Measurements from ENCODE around the gene MACROD2.

DNA sequence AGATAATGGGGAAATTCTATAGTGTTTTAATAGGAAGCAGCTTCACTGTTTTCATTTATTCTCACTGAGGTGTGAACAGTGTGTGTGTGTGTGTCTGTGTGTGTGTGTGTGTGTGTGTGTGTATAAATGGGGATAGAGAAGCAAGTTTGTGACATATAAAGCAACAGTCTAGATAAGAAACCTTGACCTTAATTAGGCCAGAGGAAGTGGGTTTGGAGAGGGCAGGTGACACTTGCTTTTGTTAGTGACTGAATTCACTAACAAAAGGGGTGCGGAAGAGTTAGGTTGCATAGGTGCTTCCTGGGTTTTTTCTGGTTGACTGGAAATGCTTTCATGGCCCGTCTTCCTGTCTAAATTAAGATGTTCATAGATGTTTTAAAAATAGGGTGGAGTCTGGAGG is 857.8 kb downstream of the MACROD2 start:
- TF ChIP-seq TAF1 (IDR thresholded peaks at IDR 0.05; ENCODE audit: borderline replicate concordance, insufficient read depth, low read length) (no peak), POLR2AphosphoS5 (IDR thresholded peaks at IDR 0.05; ENCODE audit: low read depth, low read length) (no peak), SIN3A (IDR thresholded peaks at IDR 0.05; ENCODE audit: borderline replicate concordance, insufficient read depth, low read length) (no peak)
- TF ChIP-seq, protein P1, sequence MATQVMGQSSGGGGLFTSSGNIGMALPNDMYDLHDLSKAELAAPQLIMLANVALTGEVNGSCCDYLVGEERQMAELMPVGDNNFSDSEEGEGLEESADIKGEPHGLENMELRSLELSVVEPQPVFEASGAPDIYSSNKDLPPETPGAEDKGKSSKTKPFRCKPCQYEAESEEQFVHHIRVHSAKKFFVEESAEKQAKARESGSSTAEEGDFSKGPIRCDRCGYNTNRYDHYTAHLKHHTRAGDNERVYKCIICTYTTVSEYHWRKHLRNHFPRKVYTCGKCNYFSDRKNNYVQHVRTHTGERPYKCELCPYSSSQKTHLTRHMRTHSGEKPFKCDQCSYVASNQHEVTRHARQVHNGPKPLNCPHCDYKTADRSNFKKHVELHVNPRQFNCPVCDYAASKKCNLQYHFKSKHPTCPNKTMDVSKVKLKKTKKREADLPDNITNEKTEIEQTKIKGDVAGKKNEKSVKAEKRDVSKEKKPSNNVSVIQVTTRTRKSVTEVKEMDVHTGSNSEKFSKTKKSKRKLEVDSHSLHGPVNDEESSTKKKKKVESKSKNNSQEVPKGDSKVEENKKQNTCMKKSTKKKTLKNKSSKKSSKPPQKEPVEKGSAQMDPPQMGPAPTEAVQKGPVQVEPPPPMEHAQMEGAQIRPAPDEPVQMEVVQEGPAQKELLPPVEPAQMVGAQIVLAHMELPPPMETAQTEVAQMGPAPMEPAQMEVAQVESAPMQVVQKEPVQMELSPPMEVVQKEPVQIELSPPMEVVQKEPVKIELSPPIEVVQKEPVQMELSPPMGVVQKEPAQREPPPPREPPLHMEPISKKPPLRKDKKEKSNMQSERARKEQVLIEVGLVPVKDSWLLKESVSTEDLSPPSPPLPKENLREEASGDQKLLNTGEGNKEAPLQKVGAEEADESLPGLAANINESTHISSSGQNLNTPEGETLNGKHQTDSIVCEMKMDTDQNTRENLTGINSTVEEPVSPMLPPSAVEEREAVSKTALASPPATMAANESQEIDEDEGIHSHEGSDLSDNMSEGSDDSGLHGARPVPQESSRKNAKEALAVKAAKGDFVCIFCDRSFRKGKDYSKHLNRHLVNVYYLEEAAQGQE (IDR thresholded peaks at IDR 0.05; ENCODE audit: insufficient read depth in 1 of 2, low read depth in 2 of 2, low read length in 2 of 2) = no peak
